DMS153 treated with DMSO at 0.1 percent for 48 hours (cell line): ENCODE measurements around the gene PPP2R5A.
"Not testable (repeated sequence)": the region's sequence is repeated elsewhere in the genome, so short reads cannot be mapped to it uniquely, and the experiment has no call there.

Source experiments
- DNase-seq: peaks from one replicate; lab custom pipeline; 2025; ENCODE audit not compliant: unreplicated experiment; lab: John Stamatoyannopoulos, UW

The PPP2R5A gene

DNA sequence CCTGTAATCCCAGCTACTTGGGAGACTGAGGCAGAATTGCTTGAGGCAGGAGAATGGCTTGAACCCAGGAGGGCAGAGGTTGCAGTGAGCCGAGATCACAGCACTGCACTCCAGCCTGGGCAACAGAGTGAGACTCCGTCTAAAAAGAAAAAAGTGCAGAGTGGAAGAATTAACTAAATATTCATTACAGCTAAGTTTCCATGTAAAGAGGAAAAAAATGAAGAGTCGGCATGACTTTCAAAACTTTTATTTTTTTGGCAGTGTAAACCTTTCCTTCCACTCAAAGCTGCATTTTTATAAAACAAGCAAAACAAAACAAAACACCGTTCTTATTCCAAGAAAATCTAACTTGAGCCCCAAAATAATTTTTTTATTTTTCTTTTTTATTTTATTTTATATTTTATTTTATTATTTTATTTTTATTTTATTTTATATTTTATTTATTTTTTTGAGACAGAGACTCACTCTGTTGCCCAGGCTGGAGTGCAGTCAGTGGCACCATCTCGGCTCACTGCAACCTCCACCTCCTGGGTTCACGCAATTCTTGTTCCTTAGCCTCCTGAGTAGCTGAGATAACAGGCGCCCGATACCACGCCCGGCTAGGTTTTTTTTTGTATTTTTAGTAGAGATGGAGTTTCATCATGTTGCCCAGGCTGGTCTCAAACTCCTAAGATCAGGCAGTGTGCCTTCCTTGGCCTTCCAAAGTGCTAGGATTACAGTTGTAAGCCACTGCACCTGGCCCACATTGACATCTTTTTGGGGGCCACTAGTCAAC, 66.6 kb downstream of the PPP2R5A start:
- no peak for DNase-seq

DNA sequence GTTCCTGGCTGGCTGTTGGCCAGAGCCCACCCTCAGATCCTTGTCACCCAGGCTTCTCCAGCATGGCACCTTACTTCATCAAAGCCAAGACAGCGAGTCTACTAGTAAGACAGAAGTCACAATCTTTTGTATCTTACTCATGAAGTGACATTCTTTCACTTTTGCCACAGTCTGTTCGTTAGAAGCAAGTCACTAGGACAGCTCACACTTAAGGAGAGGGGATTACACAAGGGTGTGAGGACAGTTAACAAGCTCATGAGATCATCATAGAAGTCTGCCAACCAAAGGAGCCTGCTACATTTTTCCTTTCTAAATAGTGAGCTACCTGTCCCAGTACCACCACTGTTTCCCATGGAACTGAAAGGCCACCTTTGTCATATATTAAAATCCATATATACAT, 68.0 kb downstream of the PPP2R5A start:
- DNase-seq, result no peak

DNA sequence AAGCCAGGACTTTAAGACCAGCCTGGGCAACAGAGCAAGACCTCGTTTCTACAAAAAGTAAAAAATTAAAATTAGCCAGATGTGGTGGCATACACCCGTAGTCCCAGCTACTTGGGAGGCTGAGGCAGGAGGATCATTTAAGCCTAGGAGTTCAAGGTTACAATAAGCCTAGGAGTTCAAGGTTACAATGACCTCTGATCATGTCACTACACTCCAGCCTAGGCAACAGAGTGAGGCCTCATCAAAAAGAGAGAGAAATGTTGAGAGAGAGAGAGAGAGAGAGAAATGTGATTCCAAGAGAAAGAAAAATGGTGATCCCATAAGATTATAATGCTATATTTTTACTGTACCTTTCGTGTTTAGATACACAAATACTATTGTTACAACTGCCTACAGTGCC, 69.3 kb downstream of the PPP2R5A start:
- DNase-seq, result no peak

DNA sequence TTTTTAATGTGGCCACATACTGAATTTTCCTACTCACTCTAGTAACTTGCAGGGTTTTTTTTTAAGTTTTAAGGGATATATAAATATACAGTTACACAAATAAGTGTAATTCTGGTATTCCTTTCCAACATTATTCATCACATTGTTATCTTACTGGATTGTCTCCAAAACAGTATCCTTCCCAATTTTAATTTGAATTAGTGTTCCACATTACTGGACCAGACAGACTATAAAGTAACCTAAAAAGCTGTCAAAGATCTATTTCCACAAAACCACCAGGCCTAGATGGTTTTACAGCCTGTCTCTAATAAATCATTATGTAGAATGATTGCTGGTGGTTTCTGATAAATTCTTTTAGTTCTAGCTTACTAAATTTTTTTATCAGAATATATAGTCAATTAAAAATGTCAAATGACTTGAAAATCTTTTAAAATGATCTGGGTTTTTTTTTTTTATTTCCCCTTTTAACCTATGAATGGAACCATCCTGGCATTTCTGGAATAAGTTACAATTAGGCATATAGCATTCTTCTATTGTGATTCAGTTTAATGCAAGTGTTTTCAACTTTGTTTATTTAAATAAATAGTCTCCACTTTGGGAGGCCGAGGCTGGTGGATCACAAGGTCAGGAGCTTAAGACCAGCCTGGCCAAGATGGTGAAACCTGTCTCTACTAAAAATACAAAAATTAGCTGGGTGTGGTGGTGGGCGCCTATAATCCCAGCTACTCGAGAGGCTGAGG, 70.2 kb downstream of the PPP2R5A start:
- DNase-seq, result no peak

DNA sequence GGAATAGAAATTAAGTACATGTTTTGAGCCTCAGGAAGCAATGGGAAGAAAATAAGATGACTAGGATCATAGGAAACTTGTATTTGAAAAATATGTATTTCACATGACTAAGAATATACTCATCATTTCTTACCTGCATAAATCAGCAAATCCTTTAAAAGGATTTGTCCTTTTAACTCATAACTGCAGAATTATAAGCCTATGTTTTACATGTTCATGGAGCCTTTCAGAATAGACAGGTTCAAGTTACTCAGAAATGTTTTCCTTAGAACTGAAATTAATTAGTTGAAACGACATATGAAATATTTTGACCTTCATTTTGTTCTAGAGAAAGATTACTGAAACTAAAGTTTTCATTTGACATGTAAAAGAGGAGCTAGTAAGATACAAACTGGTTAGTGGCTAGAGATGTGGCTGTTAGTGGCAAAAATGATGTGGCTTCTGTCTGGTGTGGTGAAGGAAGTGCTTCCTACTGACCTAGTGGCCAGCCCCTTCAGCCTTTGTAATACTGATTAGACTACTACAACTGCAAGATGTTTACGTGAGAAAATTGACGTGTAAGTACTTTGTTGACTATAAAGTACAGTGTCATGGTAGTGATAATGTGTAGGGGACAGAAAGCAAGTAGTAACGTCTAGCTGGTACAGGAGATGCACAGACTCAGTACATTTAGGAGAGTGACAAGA, 74.7 kb downstream of the PPP2R5A start:
- no peak for DNase-seq

DNA sequence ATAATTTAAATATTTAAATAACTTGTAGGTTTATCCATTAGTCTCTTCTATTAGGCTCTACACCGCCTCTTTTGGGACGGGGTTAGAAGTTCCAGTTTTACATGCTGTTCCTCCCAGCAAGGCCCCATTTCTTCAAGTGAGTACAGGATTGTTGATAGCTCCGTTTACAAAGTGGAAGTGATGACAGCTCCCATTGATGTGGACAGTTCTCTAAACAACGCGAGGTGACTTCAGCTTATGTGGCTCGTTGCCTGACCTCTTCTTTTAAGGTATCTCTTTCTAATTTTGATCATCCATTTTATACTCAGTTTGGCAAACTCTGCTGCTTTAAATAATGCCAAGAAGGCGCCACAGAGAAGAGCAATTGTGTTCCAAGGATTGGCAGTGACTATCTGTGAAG, 79.8 kb downstream of the PPP2R5A start:
- DNase-seq, result no peak

DNA sequence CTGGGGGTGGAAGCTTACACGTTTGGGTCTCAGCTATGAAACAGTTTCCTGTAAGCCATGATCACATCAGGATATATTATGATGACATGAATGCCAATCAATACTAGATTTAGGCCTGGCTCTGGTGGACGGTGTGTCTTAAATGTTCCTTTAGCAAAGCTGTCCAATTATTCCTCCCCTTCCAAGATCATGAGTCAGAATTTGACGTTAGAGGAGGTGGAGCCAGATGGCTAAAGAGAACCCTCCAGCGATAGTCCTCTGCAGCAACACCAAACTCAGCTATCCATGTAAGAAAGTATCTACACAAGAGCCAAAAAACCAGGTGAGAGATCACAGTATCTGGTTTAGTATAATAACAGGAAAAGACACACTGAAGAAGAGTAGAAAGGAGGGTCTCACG, 81.7 kb downstream of the PPP2R5A start:
- DNase-seq, result no peak

DNA sequence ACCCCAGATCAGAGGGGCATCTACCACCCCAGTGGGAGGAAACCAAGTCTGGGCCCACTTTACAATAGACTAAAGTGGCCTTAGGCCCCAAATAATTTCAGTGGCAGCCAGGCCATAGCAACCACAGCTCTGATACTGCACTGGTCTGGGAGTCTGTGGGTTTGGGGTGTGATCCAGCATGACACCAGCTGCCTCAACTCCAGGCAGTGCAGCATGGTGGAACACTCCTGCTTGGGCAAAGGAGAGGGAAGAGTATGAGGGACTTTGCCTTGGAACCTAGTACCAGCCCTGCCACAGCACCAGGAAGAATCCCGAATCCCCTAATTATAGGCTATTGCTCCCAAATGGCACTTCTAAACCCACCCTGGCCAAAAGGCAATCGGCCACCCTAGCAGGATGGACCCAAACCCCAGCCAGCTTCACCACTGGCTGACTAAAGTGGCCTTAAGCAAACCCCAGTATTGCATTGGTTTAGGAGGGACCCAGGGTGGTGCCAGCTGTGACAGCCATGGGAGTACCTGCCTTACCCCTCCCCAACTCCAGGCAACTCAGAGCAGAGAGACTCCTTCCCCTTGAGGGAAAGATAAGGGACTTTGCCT, 82.4 kb downstream of the PPP2R5A start:
- DNase-seq, result no peak

DNA sequence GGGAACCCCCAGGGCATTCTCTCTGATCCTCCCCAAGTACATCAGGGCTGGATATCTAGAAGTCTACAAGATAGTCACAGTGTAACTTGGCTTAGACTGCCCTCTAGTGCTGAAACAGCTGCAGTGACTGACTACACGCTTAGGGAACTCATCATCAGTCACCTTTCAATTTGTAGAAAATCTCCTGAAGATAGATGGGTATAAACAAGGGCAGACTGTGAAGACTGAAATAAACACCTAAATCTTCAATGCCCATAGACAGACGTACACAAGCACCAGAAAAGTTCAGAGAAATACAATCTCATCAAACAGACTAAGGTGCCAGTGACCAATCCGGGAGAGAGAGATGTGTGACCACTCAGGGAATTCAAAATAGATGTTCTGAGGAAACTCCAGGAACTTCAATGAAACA, 82.9 kb downstream of the PPP2R5A start:
- peak; percentile 60 for DNase-seq

DNA sequence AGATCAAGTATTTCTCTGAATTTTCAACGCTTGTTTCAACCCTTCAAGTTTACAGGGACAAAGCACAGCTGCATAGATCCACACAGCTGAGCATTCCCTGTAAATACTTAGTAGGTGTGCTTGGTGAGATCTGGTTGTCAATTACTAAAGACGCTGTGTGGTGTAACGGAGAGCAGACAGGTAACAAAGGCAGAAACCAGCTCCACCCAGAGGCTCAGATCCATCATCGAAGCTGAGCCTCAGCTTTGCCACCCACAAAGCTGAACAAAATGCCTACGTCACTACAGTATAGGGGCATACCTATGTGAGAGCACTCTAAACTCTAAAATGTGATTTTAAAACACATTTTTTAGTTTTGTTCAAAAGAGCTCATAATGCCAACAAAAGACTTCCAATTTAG, 90.8 kb downstream of the PPP2R5A start:
- DNase-seq, result no peak

DNA sequence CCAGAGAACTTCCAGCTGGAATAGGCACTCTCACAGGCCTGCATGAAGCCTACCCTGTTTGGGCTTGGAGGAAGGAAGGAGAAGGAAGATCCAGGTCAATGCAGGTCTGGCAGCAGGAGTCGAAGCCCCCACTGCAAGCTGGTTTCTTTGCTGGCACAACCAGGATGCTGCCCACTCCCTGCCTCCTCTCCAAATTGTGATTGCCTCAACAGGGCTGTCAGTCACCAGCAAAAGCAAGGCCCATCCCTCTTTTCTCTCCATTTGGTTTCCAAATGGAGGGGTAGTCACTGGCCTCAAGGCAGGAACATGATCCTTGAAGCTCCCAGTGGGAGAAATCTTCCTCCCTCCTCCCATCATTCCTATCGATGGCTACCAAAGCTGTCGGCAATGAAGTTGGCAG, 92.4 kb downstream of the PPP2R5A start:
- DNase-seq, result no peak

DNA sequence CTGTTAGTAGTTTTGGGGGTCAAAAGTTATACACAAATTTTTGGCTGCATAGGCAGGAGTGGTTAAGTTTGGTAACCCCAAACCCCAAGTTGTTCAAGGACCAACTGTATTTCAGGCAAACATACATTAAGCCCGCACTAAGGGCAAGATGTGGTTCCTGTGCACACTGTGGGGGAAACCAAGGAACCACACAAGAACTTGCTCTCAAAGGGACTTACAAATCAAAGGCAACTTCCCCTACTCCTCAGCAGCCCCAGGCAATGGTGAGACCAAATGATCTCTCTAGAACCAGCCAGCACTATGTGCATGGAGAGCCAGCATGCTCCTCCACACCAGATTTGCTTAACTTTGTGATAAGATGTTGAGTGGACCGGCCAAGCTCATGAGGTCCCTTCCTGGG, 94.2 kb downstream of the PPP2R5A start:
- DNase-seq, result no peak

DNA sequence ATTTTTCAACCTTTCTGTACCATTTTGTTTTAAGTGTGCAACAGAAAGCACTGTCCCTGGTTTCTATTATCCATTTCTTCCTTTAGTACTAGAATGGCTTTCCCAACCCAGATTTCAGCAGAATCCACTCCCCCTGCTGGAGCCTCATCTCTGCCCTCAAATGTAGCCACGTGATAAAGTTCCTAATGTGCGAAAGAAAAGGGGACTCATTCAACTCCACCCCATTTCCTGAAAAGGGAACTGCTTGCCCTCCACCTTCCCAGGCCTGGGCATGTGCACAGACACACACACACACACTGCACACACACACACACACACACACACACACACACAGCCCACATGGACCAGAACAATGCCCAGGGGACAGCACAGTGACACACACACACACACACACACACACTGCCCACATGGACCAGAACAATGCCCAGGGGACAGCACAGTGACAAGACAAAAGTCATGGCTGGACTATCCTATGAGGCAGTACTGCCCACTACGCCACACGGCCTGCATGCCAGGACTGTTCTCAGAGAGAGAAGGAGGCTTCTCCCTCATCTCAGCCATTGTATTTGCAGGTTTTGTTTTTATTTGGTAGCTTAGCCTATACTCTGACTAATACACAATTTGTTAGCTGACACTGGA, 96.3 kb downstream of the PPP2R5A start:
- DNase-seq, result no peak

DNA sequence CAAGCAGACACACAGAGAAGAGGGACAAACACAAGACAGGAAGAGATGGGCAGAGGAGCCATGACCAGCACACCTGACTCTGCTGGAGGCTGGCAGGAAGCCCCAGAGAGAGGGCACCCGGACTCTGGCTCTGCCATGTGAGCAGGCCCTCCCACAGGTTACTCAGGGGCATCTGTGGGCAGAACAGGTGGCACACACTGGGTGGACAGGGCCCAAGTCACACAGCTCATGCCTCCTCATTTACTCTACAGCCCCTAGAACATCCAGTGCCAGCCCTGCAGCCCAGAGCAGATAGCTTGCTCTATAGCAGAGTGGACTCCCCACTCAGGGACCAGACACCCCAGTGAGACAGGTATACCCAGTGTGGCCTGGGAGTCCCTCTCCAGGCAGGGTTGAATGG, 100.8 kb downstream of the PPP2R5A start:
- no peak for DNase-seq

DNA sequence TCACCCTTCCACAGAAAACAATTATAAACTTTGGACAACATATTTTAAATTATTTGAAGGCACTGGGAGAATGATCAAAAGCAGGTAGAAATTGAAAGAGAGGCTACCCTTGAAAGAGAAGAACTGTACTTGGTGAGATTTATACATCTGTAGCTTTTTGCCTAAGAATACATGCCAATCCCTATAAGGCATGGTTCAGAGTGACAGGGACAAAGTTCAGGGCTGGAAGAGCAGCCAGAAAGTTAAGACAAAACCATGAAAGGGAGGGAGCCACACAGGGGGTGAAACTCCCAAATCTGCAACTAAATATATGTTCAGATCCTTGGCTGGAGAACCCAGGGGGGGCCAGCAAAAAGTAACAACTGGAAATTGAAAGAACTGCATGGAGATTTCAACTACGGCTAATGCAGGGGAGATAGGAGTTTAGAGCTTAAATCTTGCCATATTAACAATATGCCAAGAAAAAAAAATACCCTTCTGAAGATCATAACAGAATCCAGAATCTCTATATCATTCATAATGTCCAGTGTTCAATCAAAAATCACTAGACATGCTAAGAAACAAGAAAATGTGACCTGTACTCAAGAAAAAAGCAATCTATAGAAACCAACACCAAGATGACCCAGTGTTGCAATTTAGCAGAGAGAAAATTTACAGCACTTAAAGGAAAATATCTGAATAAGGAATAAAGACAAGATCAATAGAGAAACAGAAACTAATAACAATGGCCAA, 103.9 kb downstream of the PPP2R5A start:
- no peak for DNase-seq

DNA sequence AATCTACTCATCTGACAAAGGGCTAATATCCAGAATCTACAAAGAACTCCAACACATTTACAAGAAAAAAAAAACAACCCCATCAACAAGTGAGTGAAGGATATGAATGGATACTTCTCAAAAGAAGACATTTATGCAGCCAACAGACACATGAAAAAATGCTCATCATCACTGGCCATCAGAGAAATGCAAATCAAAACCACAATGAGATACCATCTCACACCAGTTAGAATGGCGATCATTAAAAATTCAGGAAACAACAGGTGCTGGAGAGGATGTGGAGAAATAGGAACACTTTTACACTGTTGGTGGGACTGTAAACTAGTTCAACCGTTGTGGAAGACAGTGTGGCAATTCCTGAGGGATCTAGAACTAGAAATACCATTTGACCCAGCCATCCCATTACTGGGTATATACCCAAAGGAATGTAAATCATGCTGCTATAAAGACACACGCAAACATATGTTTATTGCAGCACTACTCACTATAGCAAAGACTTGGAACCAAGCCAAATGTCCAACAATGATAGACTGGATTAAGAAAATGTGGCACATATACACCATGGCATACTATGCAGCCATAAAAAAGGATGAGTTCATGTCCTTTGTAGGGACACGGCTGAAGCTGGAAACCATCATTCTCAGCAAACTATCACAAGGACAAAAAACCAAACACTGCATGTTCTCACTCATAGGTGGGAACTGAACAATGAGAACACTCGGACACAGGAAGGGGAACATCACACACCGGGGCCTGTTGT, 110.6 kb downstream of the PPP2R5A start:
- not testable (repeated sequence) for DNase-seq

DNA sequence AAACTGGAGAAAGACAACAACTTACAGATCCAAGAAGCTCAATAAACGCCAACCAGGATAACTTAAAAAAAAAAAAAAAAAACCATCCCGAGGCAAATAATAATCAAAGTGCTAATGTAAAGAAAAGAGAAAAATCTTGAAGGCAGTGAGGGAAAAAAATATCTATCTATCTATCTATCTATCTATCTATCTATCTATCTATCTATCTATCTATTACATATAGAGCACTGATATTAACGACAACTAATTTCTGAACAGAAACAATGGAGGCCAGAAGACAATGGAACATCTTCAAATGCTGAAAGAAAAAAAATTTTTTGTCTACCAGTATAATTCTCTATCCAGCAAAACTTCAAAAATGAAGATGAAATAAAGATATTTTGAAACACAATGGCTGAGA, 111.4 kb downstream of the PPP2R5A start:
- no peak for DNase-seq

DNA sequence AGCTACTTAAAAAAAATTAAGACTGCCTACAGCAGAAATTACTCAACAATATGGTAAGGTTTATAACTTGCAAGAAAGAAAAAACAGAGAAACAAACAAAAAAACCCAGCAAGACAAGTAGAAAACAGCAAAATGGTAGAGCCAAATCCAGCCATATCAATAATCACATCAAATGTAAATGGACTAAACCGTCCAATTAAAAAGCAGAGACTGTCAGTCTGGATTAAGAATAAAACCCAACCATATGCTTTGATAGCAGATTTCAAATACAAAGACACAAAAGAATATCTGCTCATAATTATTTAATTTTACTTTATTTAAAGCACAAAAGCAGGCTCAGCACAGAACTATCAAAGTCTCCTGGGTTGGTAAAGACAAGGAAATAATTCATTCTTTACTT, 112.0 kb downstream of the PPP2R5A start:
- no peak for DNase-seq

DNA sequence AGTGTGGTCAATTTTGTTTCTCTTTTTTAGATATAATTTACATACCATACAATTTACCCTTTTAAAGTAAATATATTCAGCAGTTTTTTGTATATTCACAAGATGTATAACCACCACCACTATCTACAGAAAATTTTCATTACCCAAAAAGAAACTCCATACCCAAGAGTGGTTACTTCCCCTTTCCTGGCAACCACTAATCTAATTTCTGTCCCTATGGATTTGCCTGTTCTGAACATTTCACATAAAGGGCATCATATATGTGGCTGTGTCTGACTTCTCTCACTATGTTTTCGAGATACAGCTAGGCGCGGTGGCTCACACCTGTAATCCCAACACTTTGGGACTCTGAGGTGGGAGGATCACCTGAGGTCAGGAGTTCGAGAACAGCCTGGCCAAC, 115.8 kb downstream of the PPP2R5A start:
- DNase-seq, result no peak
